H9 (cell line): ENCODE results near the gene TDRD9. TPM values are rescaled to one million over a fixed set of nuclear protein-coding genes. Genes with fewer than 3 reads are reported as not detected.

Experiments
- DNase-seq: peaks from one replicate; pipeline ENCODE4 v3.0.0-alpha.2; 2017
- H2AFZ ChIP-seq: one replicate; pipeline ENCODE4 v1.6.1; 2013; ENCODE audit warnings: mild to moderate bottlenecking, low read length, control low read depth, moderate library complexity
- H2AK5ac ChIP-seq: 2 replicates; pipeline ENCODE4 v1.6.1; 2013; ENCODE audit warnings: low read length, control low read depth, mixed read lengths; ENCODE audit not compliant: insufficient read length
- H2BK120ac ChIP-seq: one replicate; pipeline ENCODE4 v1.6.1; 2013; ENCODE audit warnings: low read depth, mild to moderate bottlenecking, low read length, control low read depth, inconsistent platforms; ENCODE audit not compliant: poor library complexity, severe bottlenecking
- H2BK12ac ChIP-seq: 2 replicates; pipeline ENCODE4 v1.6.1; 2013; ENCODE audit warnings: low read length, control low read depth, mixed read lengths, low read depth; ENCODE audit not compliant: insufficient read length
- H2BK15ac ChIP-seq: 2 replicates; pipeline ENCODE4 v1.6.1; 2013; ENCODE audit warnings: low read depth, low read length, control low read depth
- H2BK20ac ChIP-seq: one replicate; pipeline ENCODE4 v1.6.1; 2013; ENCODE audit warnings: low read depth, mild to moderate bottlenecking, low read length, control low read depth, inconsistent platforms; ENCODE audit not compliant: poor library complexity, severe bottlenecking
- H2BK5ac ChIP-seq: 2 replicates; pipeline ENCODE4 v1.6.1; 2013; ENCODE audit warnings: low read length, control low read depth, mixed read lengths; ENCODE audit not compliant: insufficient read length
- H3K14ac ChIP-seq: 2 replicates; pipeline ENCODE4 v1.6.1; 2013; ENCODE audit warnings: low read length, control low read depth; ENCODE audit not compliant: insufficient read depth
- H3K18ac ChIP-seq: 2 replicates; pipeline ENCODE4 v1.6.1; 2013; ENCODE audit warnings: low read depth, mild to moderate bottlenecking, mixed read lengths, low read length, control low read depth; ENCODE audit not compliant: insufficient read length
- H3K23ac ChIP-seq: 2 replicates; pipeline ENCODE4 v1.6.1; 2013; ENCODE audit warnings: low read length, control low read depth, mixed read lengths, low read depth; ENCODE audit not compliant: insufficient read length
- H3K23me2 ChIP-seq: 2 replicates; pipeline ENCODE4 v1.6.1; 2013; ENCODE audit warnings: low read depth, mild to moderate bottlenecking, mixed read lengths, low read length, control low read depth; ENCODE audit not compliant: insufficient read length, poor library complexity, severe bottlenecking
- H3K27ac ChIP-seq: 2 replicates; pipeline ENCODE4 v1.5.1; 2013; ENCODE audit warnings: low read length, control low read depth, mixed read lengths, low read depth; ENCODE audit not compliant: insufficient read length
- H3K27me3 ChIP-seq: 2 replicates; pipeline ENCODE4 v1.6.1; 2013; ENCODE audit warnings: low read length, control low read depth, inconsistent platforms; ENCODE audit not compliant: insufficient read depth
- H3K4ac ChIP-seq: 2 replicates; pipeline ENCODE4 v1.6.1; 2013; ENCODE audit warnings: low read depth, mild to moderate bottlenecking, control low read depth, inconsistent platforms, low read length, moderate library complexity
- H3K4me1 ChIP-seq: 2 replicates; pipeline ENCODE4 v1.6.1; 2013; ENCODE audit warnings: low read length, control low read depth, inconsistent platforms; ENCODE audit not compliant: insufficient read depth
- H3K4me2 ChIP-seq: 2 replicates; pipeline ENCODE4 v1.6.1; 2013; ENCODE audit warnings: low read length, control low read depth, mixed read lengths; ENCODE audit not compliant: insufficient read length, insufficient read depth
- H3K56ac ChIP-seq: 2 replicates; pipeline ENCODE4 v1.6.1; 2013; ENCODE audit warnings: low read depth, mild to moderate bottlenecking, mixed read lengths, low read length, control low read depth; ENCODE audit not compliant: insufficient read length
- H3K79me1 ChIP-seq: 2 replicates; pipeline ENCODE4 v1.6.1; 2013; ENCODE audit warnings: low read depth, mild to moderate bottlenecking, moderate library complexity, low read length, control low read depth, inconsistent platforms; ENCODE audit not compliant: insufficient read depth, poor library complexity, severe bottlenecking
- H3K79me2 ChIP-seq: 2 replicates; pipeline ENCODE4 v1.6.1; 2013; ENCODE audit warnings: low read length, control low read depth, inconsistent platforms; ENCODE audit not compliant: insufficient read depth
- H3K9ac ChIP-seq: 2 replicates; pipeline ENCODE4 v1.6.1; 2013; ENCODE audit warnings: low read length, control low read depth, mixed read lengths; ENCODE audit not compliant: insufficient read length; ENCODE audit errors: extremely low read depth
- H3K9me3 ChIP-seq: one replicate; pipeline ENCODE4 v1.6.1; 2013; ENCODE audit warnings: low read depth, low read length, inconsistent platforms; ENCODE audit not compliant: control insufficient read depth
- H3T11ph ChIP-seq: one replicate; pipeline ENCODE4 v1.6.1; 2013; ENCODE audit warnings: mild to moderate bottlenecking, low read length, control low read depth, inconsistent platforms
- H4K20me1 ChIP-seq: one replicate; pipeline ENCODE4 v1.6.1; 2013; ENCODE audit not compliant: control insufficient read depth, insufficient read length, insufficient read depth
- H4K5ac ChIP-seq: 2 replicates; pipeline ENCODE4 v1.6.1; 2013; ENCODE audit warnings: low read depth, mild to moderate bottlenecking, mixed read lengths, low read length, control low read depth; ENCODE audit not compliant: insufficient read length
- H4K8ac ChIP-seq: replicated peaks from 2 replicates; pipeline ENCODE4 v1.6.1; 2013; ENCODE audit warnings: low read length, control low read depth, mixed read lengths, low read depth; ENCODE audit not compliant: insufficient read length
- H4K91ac ChIP-seq: 2 replicates; pipeline ENCODE4 v1.6.1; 2013; ENCODE audit warnings: low read depth, mild to moderate bottlenecking, moderate library complexity, mixed read lengths, low read length, control low read depth; ENCODE audit not compliant: insufficient read length
- H3K27ac Mint-ChIP-seq, 3 experiments: 2 replicates in 2 of 3; 3 replicates in 1 of 3; pipeline ENCODE4 v1.8.0; 2020 to 2021; ENCODE audit warnings: mixed read lengths in 3 of 3, mild to moderate bottlenecking in 1 of 3, moderate library complexity in 1 of 3
- H3K27me3 Mint-ChIP-seq: 2 replicates; pipeline ENCODE4 v1.8.0; 2021; ENCODE audit warnings: low read depth, mild to moderate bottlenecking, moderate library complexity, mixed read lengths
- H3K36me3 Mint-ChIP-seq, 3 experiments: 2 replicates in 2 of 3; 3 replicates in 1 of 3; pipeline ENCODE4 v1.8.0; 2020 to 2021; ENCODE audit warnings: low read depth in 3 of 3, mixed read lengths in 3 of 3; ENCODE audit not compliant: insufficient read depth in 1 of 3
- H3K4me1 Mint-ChIP-seq, 2 experiments: 2 replicates each; pipeline ENCODE4 v1.8.0; 2020; ENCODE audit warnings: mixed read lengths in 2 of 2
- H3K4me3 Mint-ChIP-seq, 2 experiments: 2 replicates in 1 of 2; 3 replicates in 1 of 2; pipeline ENCODE4 v1.8.0; 2020 to 2021; ENCODE audit warnings: mild to moderate bottlenecking in 2 of 2, mixed read lengths in 2 of 2, moderate library complexity in 1 of 2
- H3K9me3 Mint-ChIP-seq, 2 experiments: 2 replicates in 1 of 2; 3 replicates in 1 of 2; pipeline ENCODE4 v1.8.0; 2020; ENCODE audit warnings: mild to moderate bottlenecking in 2 of 2, mixed read lengths in 2 of 2, moderate library complexity in 1 of 2
- WGBS: extraction: QIAGEN DNeasy Blood & Tissue Kit; methylation state at CpG from one replicate; pipeline ENCODE4 v1.1.7; 2013; ENCODE audit warnings: missing lambda C conversion rate, low lambda C conversion rate, mixed read lengths; ENCODE audit not compliant: insufficient read length; ENCODE audit errors: extremely low coverage; 5-methylcytosine and 5-hydroxymethylcytosine counted together
- total RNA-seq: library from RNA; stranded (reverse); gene quantifications from 2 replicates; pipeline ENCODE4 v1.2.1, GENCODE V29; 2021
- TF ChIP-seq, protein P1 (sequence below): fragments of 200-600 bp; sonication (generic); conservative IDR thresholded peaks from 3 replicates; pipeline ENCODE4 v1.8.0; 2021; ENCODE audit warnings: antibody characterized with exemption, mild to moderate bottlenecking

TDRD9 gene
- total RNA-seq, 1 experiment from 2014 or later: not detected

GRCh38 chr14:103915616-103916015 is 12.6 kb upstream of the TDRD9 start:
- H3K4ac ChIP-seq: no peak overlapping the region
- no peak overlapping the region for H4K8ac ChIP-seq
- no peaks in the 10 kb centered on the region for H3K4me1 ChIP-seq
- peaks cover under 1% of the 10 kb centered on the region for H3K23me2 ChIP-seq
- H3K9ac ChIP-seq: no peak overlapping the region
- Mint-ChIP-seq H3K9me3 (no peaks in the 10 kb centered on the region), H3K27me3 (no peaks in the 10 kb centered on the region), H3K4me1 (peaks cover 2 to 5% of the 10 kb centered on the region in 2 experiments), H3K4me3 (no peak overlapping the region; a peak in 1 of 5 replicates), H3K27ac (no peak overlapping the region; a peak in 1 of 7 replicates), H3K36me3 (peaks cover 9 to 43% (median 29%) of the 10 kb centered on the region in 3 experiments; a peak in 6 of 7 replicates)
- DNase-seq: no peak
- no peak overlapping the region for H2BK15ac ChIP-seq
- no peaks in the 10 kb centered on the region for H3K9me3 ChIP-seq
- no peak overlapping the region for H3K18ac ChIP-seq
- H3K27ac ChIP-seq: no peak overlapping the region
- H2BK5ac ChIP-seq: no peak overlapping the region
- no peak overlapping the region for H3K23ac ChIP-seq
- TF ChIP-seq, protein P1, sequence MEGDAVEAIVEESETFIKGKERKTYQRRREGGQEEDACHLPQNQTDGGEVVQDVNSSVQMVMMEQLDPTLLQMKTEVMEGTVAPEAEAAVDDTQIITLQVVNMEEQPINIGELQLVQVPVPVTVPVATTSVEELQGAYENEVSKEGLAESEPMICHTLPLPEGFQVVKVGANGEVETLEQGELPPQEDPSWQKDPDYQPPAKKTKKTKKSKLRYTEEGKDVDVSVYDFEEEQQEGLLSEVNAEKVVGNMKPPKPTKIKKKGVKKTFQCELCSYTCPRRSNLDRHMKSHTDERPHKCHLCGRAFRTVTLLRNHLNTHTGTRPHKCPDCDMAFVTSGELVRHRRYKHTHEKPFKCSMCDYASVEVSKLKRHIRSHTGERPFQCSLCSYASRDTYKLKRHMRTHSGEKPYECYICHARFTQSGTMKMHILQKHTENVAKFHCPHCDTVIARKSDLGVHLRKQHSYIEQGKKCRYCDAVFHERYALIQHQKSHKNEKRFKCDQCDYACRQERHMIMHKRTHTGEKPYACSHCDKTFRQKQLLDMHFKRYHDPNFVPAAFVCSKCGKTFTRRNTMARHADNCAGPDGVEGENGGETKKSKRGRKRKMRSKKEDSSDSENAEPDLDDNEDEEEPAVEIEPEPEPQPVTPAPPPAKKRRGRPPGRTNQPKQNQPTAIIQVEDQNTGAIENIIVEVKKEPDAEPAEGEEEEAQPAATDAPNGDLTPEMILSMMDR: no peak
- no peak overlapping the region for H3K56ac ChIP-seq
- no peak overlapping the region for H2BK12ac ChIP-seq
- peaks cover 2% of the 10 kb centered on the region; the same call in 1 of the 2 replicates for H3K79me2 ChIP-seq
- no peak overlapping the region for H3K4me2 ChIP-seq
- no peak overlapping the region for H3T11ph ChIP-seq
- H3K79me1 ChIP-seq: peaks cover 12% of the 10 kb centered on the region
- H2AFZ ChIP-seq: no peak overlapping the region
- no peak overlapping the region for H2BK20ac ChIP-seq
- H4K20me1 ChIP-seq: no peaks in the 10 kb centered on the region
- no CpG with 5 or more reads among the region's 6 CpGs for WGBS
- no peak overlapping the region for H3K14ac ChIP-seq
- no peak overlapping the region for H4K5ac ChIP-seq
- H2AK5ac ChIP-seq: no peak overlapping the region
- no peaks in the 10 kb centered on the region for H3K27me3 ChIP-seq
- no peak overlapping the region for H2BK120ac ChIP-seq
- H4K91ac ChIP-seq: no peak overlapping the region
